Activated CD4-positive, alpha-beta T cell treated with anti-CD3 and anti-CD28 coated beads, Interleukin-10, Interleukin-2, amounts not matched to agents 100 ng/mL and 50 ng/mL, durations not matched to agents 16 hours and 8 hours (primary cell): ENCODE results near the gene TSPAN3.

Experiments used
- DNase-seq: peaks from one replicate; pipeline ENCODE4 v3.0.0-alpha.2; 2020

Gene TSPAN3

GRCh38 chr15:77002954-77003912 is 67.7 kb downstream of the TSPAN3 start:
- DNase-seq = peak; percentile 91

GRCh38 chr15:77002436-77002835 is 68.5 kb downstream of the TSPAN3 start:
- peak; percentile 51 for DNase-seq

- no peak for DNase-seq
Observed at GRCh38 chr15:77001966-77002365, 68.9 kb downstream of the TSPAN3 start.

GRCh38 chr15:77001351-77001750 is 69.6 kb downstream of the TSPAN3 start:
- DNase-seq = no peak

- no peak for DNase-seq
Observed at GRCh38 chr15:76999996-77000395, 70.9 kb downstream of the TSPAN3 start.

GRCh38 chr15:76998663-76999285 is 72.1 kb downstream of the TSPAN3 start:
- peak; percentile 59 for DNase-seq

- DNase-seq = peak; percentile 83
Observed at GRCh38 chr15:76996526-76997401, 74.1 kb downstream of the TSPAN3 start.

- DNase-seq = no peak
Observed at GRCh38 chr15:76996076-76996525, 74.8 kb downstream of the TSPAN3 start.

GRCh38 chr15:76994971-76995945 is 75.7 kb downstream of the TSPAN3 start, which contains the start of gene PSTPIP1:
Gene PSTPIP1, plus strand, starts transcription at chr15:76995126. Its CDS starts 448 bp downstream, at chr15:76995574.
- DNase-seq = peak; percentile 90

- DNase-seq = no peak
Observed at GRCh38 chr15:76994496-76994895, 76.4 kb downstream of the TSPAN3 start.

- DNase-seq = peak; percentile 88
Observed at GRCh38 chr15:76994001-76994400, 76.9 kb downstream of the TSPAN3 start.

- no peak for DNase-seq
Observed at GRCh38 chr15:76993114-76993725, 77.7 kb downstream of the TSPAN3 start.

GRCh38 chr15:76991741-76992645 is 78.9 kb downstream of the TSPAN3 start:
- DNase-seq = no peak
